ENCODE measurements around the gene MTHFD1L.

- TF ChIP-seq, protein P1, sequence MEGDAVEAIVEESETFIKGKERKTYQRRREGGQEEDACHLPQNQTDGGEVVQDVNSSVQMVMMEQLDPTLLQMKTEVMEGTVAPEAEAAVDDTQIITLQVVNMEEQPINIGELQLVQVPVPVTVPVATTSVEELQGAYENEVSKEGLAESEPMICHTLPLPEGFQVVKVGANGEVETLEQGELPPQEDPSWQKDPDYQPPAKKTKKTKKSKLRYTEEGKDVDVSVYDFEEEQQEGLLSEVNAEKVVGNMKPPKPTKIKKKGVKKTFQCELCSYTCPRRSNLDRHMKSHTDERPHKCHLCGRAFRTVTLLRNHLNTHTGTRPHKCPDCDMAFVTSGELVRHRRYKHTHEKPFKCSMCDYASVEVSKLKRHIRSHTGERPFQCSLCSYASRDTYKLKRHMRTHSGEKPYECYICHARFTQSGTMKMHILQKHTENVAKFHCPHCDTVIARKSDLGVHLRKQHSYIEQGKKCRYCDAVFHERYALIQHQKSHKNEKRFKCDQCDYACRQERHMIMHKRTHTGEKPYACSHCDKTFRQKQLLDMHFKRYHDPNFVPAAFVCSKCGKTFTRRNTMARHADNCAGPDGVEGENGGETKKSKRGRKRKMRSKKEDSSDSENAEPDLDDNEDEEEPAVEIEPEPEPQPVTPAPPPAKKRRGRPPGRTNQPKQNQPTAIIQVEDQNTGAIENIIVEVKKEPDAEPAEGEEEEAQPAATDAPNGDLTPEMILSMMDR (IDR thresholded peaks at IDR 0.05): no peak
- no peak for TF ChIP-seq POLR2A (IDR thresholded peaks at IDR 0.05)
Measured at GRCh38 chr6:151147118-151147832, 281.8 kb downstream of the MTHFD1L start.

All from Peyer's patch (tissue), 4 donors.